Heart left ventricle (tissue), 16 donors: ENCODE results near the gene MTURN. TPM values are rescaled to one million over a fixed set of nuclear protein-coding genes. Genes with fewer than 3 reads are reported as not detected.

Source experiments
- ATAC-seq, 4 donors: fragments of 200-7000 bp; cut with Tn5 transposase; one replicate each; pipeline ENCODE4 v1.9.1; 2020 to 2022; ENCODE audit warnings: moderate library complexity in 4 of 4, mild to moderate bottlenecking in 3 of 4, moderate number of reproducible peaks in 1 of 4
- DNase-seq, 5 donors: peaks; one replicate each; pipeline ENCODE4 v3.0.0-alpha.2; 2020
- H3K27ac ChIP-seq, 12 donors: fragments of 200-600 bp; sonication (generic) in 4 of 12; one replicate each; pipeline versions ENCODE4 v1.5.0 to v1.8.0; 2016 to 2022; ENCODE audit warnings: mild to moderate bottlenecking in 2 of 12
- H3K27me3 ChIP-seq, 9 donors: fragments of 200-600 bp; sonication (generic) in 2 of 9; one replicate each; pipeline versions ENCODE4 v1.5.1 to v1.8.0; 2016 to 2022; ENCODE audit warnings: mild to moderate bottlenecking in 3 of 9
- H3K36me3 ChIP-seq, 9 donors: fragments of 200-600 bp; sonication (generic) in 2 of 9; one replicate each; pipeline versions ENCODE4 v1.5.0 to v1.8.0; 2018 to 2022; ENCODE audit warnings: mild to moderate bottlenecking in 2 of 9
- H3K4me1 ChIP-seq, 12 donors: fragments of 200-600 bp; sonication (generic) in 4 of 12; one replicate each; pipeline versions ENCODE4 v1.5.0 to v1.8.0; 2016 to 2022; ENCODE audit warnings: mild to moderate bottlenecking in 3 of 12
- H3K4me3 ChIP-seq, 12 donors: fragments of 200-600 bp; sonication (generic) in 4 of 12; one replicate each; pipeline versions ENCODE4 v1.5.0 to v1.8.0; 2017 to 2022; ENCODE audit warnings: mild to moderate bottlenecking in 9 of 12, moderate library complexity in 4 of 12
- H3K9me3 ChIP-seq, 12 donors: fragments of 200-600 bp; sonication (generic) in 4 of 12; one replicate each; pipeline versions ENCODE4 v1.5.0 to v1.8.0; 2016 to 2022; ENCODE audit warnings: mild to moderate bottlenecking in 1 of 12
- CTCF ChIP-seq, 12 donors: fragments of 200-600 bp; sonication (generic) in 4 of 12; IDR thresholded peaks; one replicate each; pipeline versions ENCODE4 v1.5.0 to v1.8.0; 2018 to 2022; ENCODE audit warnings: antibody characterized with exemption in 12 of 12, mild to moderate bottlenecking in 5 of 12
- POLR2A ChIP-seq, 2 donors: fragments of 450-650 bp; IDR thresholded peaks; one replicate each; pipeline ENCODE4 v1.6.1; 2017; ENCODE audit warnings: antibody characterized with exemption in 2 of 2, mild to moderate bottlenecking in 2 of 2, moderate library complexity in 2 of 2
- WGBS, 4 donors: extraction: QIAGEN DNeasy Blood & Tissue Kit in 2 of 4; methylation state at CpG; one replicate each; pipeline versions ENCODE4 v1.1.5 to v1.1.7; 2013 to 2018; 5-methylcytosine and 5-hydroxymethylcytosine counted together
- intact Hi-C, 10 donors: fragments of 100-400 bp; cut with DNase I; formaldehyde crosslinking; loops; one replicate each; pipeline versions ENCODE4 v1.11.1 to v1.14.2; 2022
- polyA plus RNA-seq, 2 donors: library from polyadenylated mRNA; stranded (reverse); fragments of 200-250 nt; gene quantifications; one replicate each; pipeline ENCODE4 v1.2.3, GENCODE V29; 2013
- total RNA-seq, 9 donors: library from RNA; depleted of rRNA in 2 of 9; stranded (reverse); fragments of >200 nt in 2 of 9; fragmentation: NEBNext Ultra II Directional in 3 of 9; extraction: Animal tissue kit (Norgen Biotek cat#: 25700) in 3 of 9; gene quantifications; one replicate each; pipeline versions ENCODE4 v1.1.0 to v1.2.4, GENCODE V29; 2016 to 2023
- donor health status: ischemic (EF 13 %, LVEDD 7.1; RV severe dilation, severe dysfunction).
- donor health status: healthy with polysubstance abuse.
- donor health status: DM: no; HTN: yes; CAD: no.
- donor health status: DM: no; HTN: no; CAD: no.
- donor health status: ischemic (EF 25% LVEDD 6.9; RV normal size, moderate dysfunction).
- donor health status: ischemic (EF 25% LVEDD 5.7; RV mildly dilated, moderate dysfunction).
- donor health status: healthy.
- donor health status: DM: yes; HTN: yes; CAD: no.
- donor health status: ischemic (EF 35%, LVEDD 5.7; RV mildly dilated, moderate dysfunction).
- donor health status: nonischemic (EF 11% LVEDD 7.7; RV severe dilation, severe dysfunction).
- donor health status: DM: yes; HTN: yes; CAD: no.
- donor health status: PGD.
- donor health status: ischemic (EF 29% LVEDD 5.4; RV normal size, mild dysfunction).
- donor health status: nonischemic (EF 23%, LVEDD 6.1; RV moderate dilation, normal function).

The MTURN gene
- total and polyA plus RNA-seq, 11 donors = 7.7 to 45.2 (median 21.3) TPM

GRCh38 chr7:30181736-30182522 is 47.1 kb downstream of the MTURN start:
- TF ChIP-seq POLR2A (IDR thresholded peaks at IDR 0.05) (no peak), CTCF (IDR thresholded peaks at IDR 0.05) (no peak)
- H3K36me3 ChIP-seq = no peaks in the 10 kb centered on the region
- intact Hi-C loops = loop anchor here in 2 of 10 donors (5.0 kb wide), 2 partner anchors 40 to 45 kb away; no protein-coding TSS in a partner anchor
- 84 to 85% (median 84%) methylated on average over 7 of the region's 7 CpGs for WGBS, 4 donors
- no peaks in the 10 kb centered on the region for H3K27me3 ChIP-seq
- no peak overlapping the region for H3K4me3 ChIP-seq
- H3K27ac ChIP-seq = peak overlapping the region in 9 of 12 donors; percentile 35 to 81 (median 53)
- peaks cover 0 to 62% (median 26%) of the 10 kb centered on the region in 12 donors for H3K4me1 ChIP-seq
- DNase-seq (peak in 4 of 5 donors; percentile 60 to 80 (median 64)), ATAC-seq (peak; percentile 81 to 91 (median 89))
- H3K9me3 ChIP-seq = peaks cover 0 to 5% (median 0%) of the 10 kb centered on the region in 12 donors

- H3K27me3 ChIP-seq = no peaks in the 10 kb centered on the region
- peaks cover 0 to 53% (median 26%) of the 10 kb centered on the region in 12 donors for H3K4me1 ChIP-seq
- H3K36me3 ChIP-seq = no peaks in the 10 kb centered on the region
- intact Hi-C loops = loop anchor here in 2 of 10 donors (5.0 kb wide), 2 partner anchors 39 to 44 kb away; no protein-coding TSS in a partner anchor
- H3K27ac ChIP-seq = peak overlapping the region in 8 of 12 donors; percentile 28 to 81 (median 60)
- peaks cover 0 to 8% (median 0%) of the 10 kb centered on the region in 12 donors for H3K9me3 ChIP-seq
- ATAC-seq (no peak), DNase-seq (no peak)
- WGBS, 4 donors = 88 to 97% (median 95%) methylated on average over 2 of the region's 2 CpGs
- no peak overlapping the region for H3K4me3 ChIP-seq
- TF ChIP-seq CTCF (IDR thresholded peaks at IDR 0.05) = no peak
- TF ChIP-seq POLR2A (IDR thresholded peaks at IDR 0.05) = no peak
These were observed 48.0 kb downstream of the MTURN start for GRCh38 chr7:30182814-30183213.

- Histone ChIP-seq H3K27me3 (no peaks in the 10 kb centered on the region), H3K9me3 (peaks cover 0 to 15% (median 0%) of the 10 kb centered on the region in 12 donors), H3K4me1 (peaks cover 0 to 42% (median 23%) of the 10 kb centered on the region in 12 donors), H3K27ac (peak overlapping the region in 9 of 12 donors; percentile 48 to 88 (median 64)), H3K36me3 (no peaks in the 10 kb centered on the region), H3K4me3 (no peak overlapping the region)
- no peak for ATAC-seq
- intact Hi-C loops = loop anchor here in 2 of 10 donors (5.0 kb wide), 2 partner anchors 38 to 43 kb away; no protein-coding TSS in a partner anchor
- 78 to 97% (median 96%) methylated on average over 4 of the region's 4 CpGs for WGBS, 4 donors
- TF ChIP-seq POLR2A (IDR thresholded peaks at IDR 0.05) = no peak
- TF ChIP-seq CTCF (IDR thresholded peaks at IDR 0.05) = no peak
- no peak for DNase-seq
These were observed 49.1 kb downstream of the MTURN start for GRCh38 chr7:30183749-30184369.
